HepG2 (cell line): ENCODE results near the gene FDXR.

Experiments
- BRCA1 ChIP-seq: sonication (generic); formaldehyde crosslinking; IDR thresholded peaks from 2 replicates; pipeline ENCODE4 v1.4.0; 2020; ENCODE audit warnings: missing genetic modification reagents
- NBN ChIP-seq: fragments of 450-650 bp; conservative IDR thresholded peaks from 2 replicates; pipeline ENCODE4 v1.6.1; 2017
- NKX3-1 ChIP-seq: sonication (generic); formaldehyde crosslinking; IDR thresholded peaks from 2 replicates; pipeline ENCODE4 v1.5.0; 2020; ENCODE audit warnings: missing genetic modification reagents
- ZNF546 ChIP-seq: sonication (generic); formaldehyde crosslinking; conservative IDR thresholded peaks from 2 replicates; pipeline ENCODE4 v1.8.1; 2023; ENCODE audit warnings: mild to moderate bottlenecking, missing genetic modification reagents
- ZNF552 ChIP-seq: sonication (generic); formaldehyde crosslinking; IDR thresholded peaks from 2 replicates; pipeline ENCODE4 v1.9.0; 2022; ENCODE audit warnings: missing genetic modification reagents, mild to moderate bottlenecking, borderline replicate concordance
- ZNF850 ChIP-seq: sonication (generic); formaldehyde crosslinking; conservative IDR thresholded peaks from 2 replicates; pipeline ENCODE4 v1.9.0; 2021; ENCODE audit warnings: mild to moderate bottlenecking, missing genetic modification reagents
- TF ChIP-seq, protein P1 (sequence below): IDR thresholded peaks from 2 replicates; pipeline ENCODE4 v1.6.1; 2012; ENCODE audit warnings: inconsistent platforms

- no peak for TF ChIP-seq NKX3-1 (CRISPR knock-in tag)
- no peak; the same call in 1 of the 2 replicates for TF ChIP-seq ZNF552 (CRISPR knock-in tag)
- no peak for TF ChIP-seq ZNF546
- TF ChIP-seq ZNF850 (CRISPR knock-in tag): no peak
- TF ChIP-seq NBN: no peak
- TF ChIP-seq, protein P1, sequence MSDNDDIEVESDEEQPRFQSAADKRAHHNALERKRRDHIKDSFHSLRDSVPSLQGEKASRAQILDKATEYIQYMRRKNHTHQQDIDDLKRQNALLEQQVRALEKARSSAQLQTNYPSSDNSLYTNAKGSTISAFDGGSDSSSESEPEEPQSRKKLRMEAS: peak; percentile 36; the same call in 1 of the 2 replicates
- TF ChIP-seq BRCA1 (CRISPR knock-in tag): no peak
Observed at GRCh38 chr17:74862108-74862901, 10.5 kb downstream of the FDXR start.
